Natural killer cell (primary cell): ENCODE results near the gene ELFN1. TPM values are rescaled to one million over a fixed set of nuclear protein-coding genes. Genes with fewer than 3 reads are reported as not detected.

Experiments used
- ATAC-seq, 3 donors: fragments of 150-1000 bp in 2 of 3; fragments of 200-7000 bp in 1 of 3; cut with Tn5 transposase; 1 replicate in 1 of 3; 2 replicates in 2 of 3; pipeline ENCODE4 v1.10.0; 2021; ENCODE audit warnings: mild to moderate bottlenecking in 2 of 3, moderate library complexity in 2 of 3
- DNase-seq, 2 donors: peaks; one replicate each; pipeline versions ENCODE4 v3.0.0 to v3.0.0-alpha.2; 2013 to 2021; ENCODE audit warnings: mixed read lengths in 1 of 2
- H3K27ac ChIP-seq: one replicate; pipeline ENCODE4 v1.5.1; 2013; ENCODE audit warnings: mild to moderate bottlenecking, low read length
- H3K27me3 ChIP-seq: one replicate; pipeline ENCODE4 v1.6.1; 2013; ENCODE audit warnings: low read length; ENCODE audit not compliant: control insufficient read depth, insufficient read depth
- H3K36me3 ChIP-seq: one replicate; pipeline ENCODE4 v1.6.1; 2013; ENCODE audit warnings: low read length; ENCODE audit not compliant: control insufficient read depth, insufficient read depth
- H3K4me1 ChIP-seq: one replicate; pipeline ENCODE4 v1.6.1; 2013; ENCODE audit warnings: low read length; ENCODE audit not compliant: control insufficient read depth, insufficient read depth
- H3K4me3 ChIP-seq: one replicate; pipeline ENCODE4 v1.5.1; 2013; ENCODE audit warnings: low read length
- H3K9me3 ChIP-seq: one replicate; pipeline ENCODE4 v1.6.1; 2013; ENCODE audit warnings: low read length; ENCODE audit not compliant: control insufficient read depth, insufficient read depth
- H3K27ac Mint-ChIP-seq, 2 donors: one replicate each; pipeline ENCODE4 v1.8.0; 2022; ENCODE audit warnings: mild to moderate bottlenecking in 2 of 2, mixed read lengths in 2 of 2, moderate library complexity in 1 of 2
- H3K27me3 Mint-ChIP-seq, 2 donors: one replicate each; pipeline ENCODE4 v1.8.0; 2022; ENCODE audit warnings: low read depth in 2 of 2, mixed read lengths in 2 of 2
- H3K36me3 Mint-ChIP-seq: one replicate; pipeline ENCODE4 v1.8.0; 2022; ENCODE audit warnings: mixed read lengths
- H3K4me1 Mint-ChIP-seq, 2 donors: one replicate each; pipeline ENCODE4 v1.8.0; 2022; ENCODE audit warnings: mixed read lengths in 2 of 2
- H3K4me3 Mint-ChIP-seq: one replicate; pipeline ENCODE4 v1.8.0; 2022; ENCODE audit warnings: mild to moderate bottlenecking, moderate library complexity, mixed read lengths
- H3K9me3 Mint-ChIP-seq, 2 donors: one replicate each; pipeline ENCODE4 v1.8.0; 2022; ENCODE audit warnings: mixed read lengths in 2 of 2
- WGBS: methylation state at CpG from one replicate; pipeline ENCODE4 v1.1.7; 2013; ENCODE audit warnings: missing lambda C conversion rate; ENCODE audit not compliant: insufficient coverage; 5-methylcytosine and 5-hydroxymethylcytosine counted together
- intact Hi-C: fragments of 100-400 bp; cut with micrococcal nuclease; formaldehyde crosslinking; loops from one replicate; pipeline ENCODE4 v1.14.2; 2022
- total RNA-seq, 4 donors: library from RNA; stranded (reverse); fragments of 120-200 nt in 1 of 4; gene quantifications; one replicate each; pipeline versions ENCODE4 v1.2.3 to v1.2.4, GENCODE V29; 2013 to 2022
- TF ChIP-seq, protein P1 (sequence below): fragments of 200-600 bp; IDR thresholded peaks from one replicate; pipeline ENCODE4 v1.8.0; 2022; ENCODE audit warnings: antibody characterized with exemption

ELFN1 gene
- under 1 TPM in 2 of 3 donors, not detected in 1; 0.30 to 0.45 TPM for total RNA-seq
- 0.05 TPM for total RNA-seq (2013)

DNA sequence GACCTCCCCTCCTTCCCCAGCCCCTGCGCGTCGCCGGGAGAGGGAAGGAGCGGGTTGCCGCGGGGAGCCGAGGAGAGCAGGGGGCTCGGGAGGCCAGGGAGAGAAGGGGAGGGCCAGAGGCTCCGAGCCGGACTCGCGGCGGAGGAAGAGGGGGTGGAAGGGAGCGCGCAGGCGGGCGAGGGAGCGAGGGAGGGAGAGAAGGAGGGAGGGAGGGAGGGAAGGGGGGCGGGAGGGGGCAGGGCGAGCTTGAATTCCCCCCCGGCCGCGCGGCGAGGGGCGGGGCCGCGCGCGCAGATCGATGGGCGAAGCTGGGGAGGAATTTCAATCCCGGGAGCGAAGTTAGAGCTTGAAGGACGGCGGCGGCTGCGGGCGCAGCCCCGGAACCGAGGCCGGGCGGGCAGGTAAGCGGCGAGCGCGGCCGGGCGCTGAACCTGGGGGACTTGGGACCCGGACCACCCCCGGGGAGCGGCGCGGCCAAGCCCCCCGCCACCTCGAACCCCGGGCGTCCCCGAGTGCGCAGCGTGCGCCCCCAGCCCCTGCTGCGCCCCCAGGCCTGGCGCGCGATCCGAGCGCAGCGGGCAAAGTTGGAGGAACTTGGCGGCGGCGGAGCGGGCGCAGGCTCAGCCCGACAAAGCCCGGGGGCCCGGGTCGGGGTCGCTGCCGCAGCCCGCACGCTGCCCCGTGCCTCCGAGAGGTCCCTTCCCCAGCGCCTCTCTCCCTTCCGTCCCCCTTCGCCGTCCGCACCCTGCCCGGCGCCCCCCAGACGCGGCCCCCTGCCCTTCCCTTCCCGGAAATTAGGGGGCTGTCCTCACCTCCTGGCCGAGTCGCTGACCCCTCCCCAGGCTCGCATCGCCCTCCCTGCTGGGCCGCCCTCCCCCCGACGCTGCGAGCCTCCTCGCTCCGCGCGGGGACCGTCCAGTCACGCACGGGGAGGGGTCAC is at the start of gene ELFN1:
TSS of gene ELFN1 (plus strand) at position 324 of the 940 bp plus-strand sequence. CDS start 74,320 bp downstream, outside the sequence.
- DNase-seq (no peak), ATAC-seq (no peak)
- Mint-ChIP-seq H3K27ac (no peak within 1 kb of the TSS), H3K4me3 (peak within 1 kb of the TSS; percentile 61), H3K4me1 (peaks cover 5 to 10% of the 10 kb centered on the region in 2 donors), H3K9me3 (no peaks in the 10 kb centered on the region), H3K27me3 (peaks cover 15 to 24% of the 10 kb centered on the region in 2 donors), H3K36me3 (no peaks in the 10 kb centered on the region)
- no peak within 1 kb of the TSS for H3K27ac ChIP-seq
- TF ChIP-seq, protein P1, sequence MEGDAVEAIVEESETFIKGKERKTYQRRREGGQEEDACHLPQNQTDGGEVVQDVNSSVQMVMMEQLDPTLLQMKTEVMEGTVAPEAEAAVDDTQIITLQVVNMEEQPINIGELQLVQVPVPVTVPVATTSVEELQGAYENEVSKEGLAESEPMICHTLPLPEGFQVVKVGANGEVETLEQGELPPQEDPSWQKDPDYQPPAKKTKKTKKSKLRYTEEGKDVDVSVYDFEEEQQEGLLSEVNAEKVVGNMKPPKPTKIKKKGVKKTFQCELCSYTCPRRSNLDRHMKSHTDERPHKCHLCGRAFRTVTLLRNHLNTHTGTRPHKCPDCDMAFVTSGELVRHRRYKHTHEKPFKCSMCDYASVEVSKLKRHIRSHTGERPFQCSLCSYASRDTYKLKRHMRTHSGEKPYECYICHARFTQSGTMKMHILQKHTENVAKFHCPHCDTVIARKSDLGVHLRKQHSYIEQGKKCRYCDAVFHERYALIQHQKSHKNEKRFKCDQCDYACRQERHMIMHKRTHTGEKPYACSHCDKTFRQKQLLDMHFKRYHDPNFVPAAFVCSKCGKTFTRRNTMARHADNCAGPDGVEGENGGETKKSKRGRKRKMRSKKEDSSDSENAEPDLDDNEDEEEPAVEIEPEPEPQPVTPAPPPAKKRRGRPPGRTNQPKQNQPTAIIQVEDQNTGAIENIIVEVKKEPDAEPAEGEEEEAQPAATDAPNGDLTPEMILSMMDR: no peak
- peaks cover 30% of the 10 kb centered on the region for H3K4me1 ChIP-seq
- intact Hi-C loops: no loop called here
- H3K36me3 ChIP-seq: no peaks in the 10 kb centered on the region
- H3K4me3 ChIP-seq: no peak within 1 kb of the TSS
- 1% methylated on average over 100 of the region's 110 CpGs for WGBS
- H3K27me3 ChIP-seq: peaks cover 30% of the 10 kb centered on the region
- no peaks in the 10 kb centered on the region for H3K9me3 ChIP-seq

DNA sequence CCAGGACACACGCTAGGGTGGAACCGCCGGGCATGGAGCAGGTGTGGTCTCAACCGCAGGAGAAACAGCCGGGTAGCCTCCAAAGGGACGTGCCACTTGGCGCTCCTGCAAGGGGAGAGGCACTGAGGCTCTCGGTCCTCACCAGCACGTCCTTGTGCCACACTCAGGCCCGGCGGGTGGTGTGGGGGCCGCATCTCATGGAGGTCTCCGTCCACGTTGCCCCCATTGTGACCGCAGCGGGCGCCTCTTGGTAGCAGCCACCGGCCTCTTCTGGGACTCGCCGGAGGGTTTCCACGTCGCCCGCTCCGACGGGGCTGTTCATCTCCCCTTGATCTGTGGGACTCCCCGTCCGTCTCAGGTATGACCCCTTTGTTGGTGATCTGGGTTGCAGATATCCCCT is 49.2 kb upstream of the ELFN1 start:
- Mint-ChIP-seq H3K4me1 (no peaks in the 10 kb centered on the region), H3K27me3 (peaks cover 0 to 6% of the 10 kb centered on the region in 2 donors), H3K27ac (no peak overlapping the region), H3K4me3 (no peak overlapping the region), H3K36me3 (no peaks in the 10 kb centered on the region), H3K9me3 (no peaks in the 10 kb centered on the region)
- WGBS: 94% methylated on average over 27 of the region's 27 CpGs
- TF ChIP-seq, protein P1: no peak
- ATAC-seq (no peak), DNase-seq (no peak)
- Histone ChIP-seq H3K4me1 (no peaks in the 10 kb centered on the region), H3K27me3 (no peaks in the 10 kb centered on the region), H3K9me3 (no peaks in the 10 kb centered on the region), H3K36me3 (no peaks in the 10 kb centered on the region), H3K4me3 (no peak overlapping the region), H3K27ac (no peak overlapping the region)
- intact Hi-C loops: no loop called here

DNA sequence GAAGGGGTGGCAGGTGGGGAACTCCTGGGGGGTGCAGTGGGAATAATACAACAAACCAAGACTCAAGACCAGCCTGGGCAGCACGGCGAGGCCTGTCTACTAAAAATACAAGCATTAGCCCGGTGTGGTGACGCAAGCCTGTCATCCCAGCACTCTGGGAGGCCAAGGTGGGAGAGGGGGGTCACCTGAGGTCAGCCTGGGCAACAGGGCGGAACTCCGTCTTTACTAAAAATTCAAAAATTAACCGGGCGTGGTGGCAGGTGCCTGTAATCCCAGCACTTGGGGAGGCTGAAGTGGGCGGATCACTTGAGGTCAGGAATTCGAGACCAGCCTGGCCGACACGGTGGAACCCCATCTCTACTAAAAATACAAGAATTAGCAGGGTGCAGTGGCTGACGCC is 48.4 kb upstream of the ELFN1 start:
- ATAC-seq: no peak
- TF ChIP-seq, protein P1: no peak
- WGBS: 91% methylated on average over 13 of the region's 13 CpGs

More for the DNA sequence above, 48.4 kb upstream of the ELFN1 start:
- Mint-ChIP-seq H3K9me3 (no peaks in the 10 kb centered on the region), H3K27ac (no peak overlapping the region), H3K27me3 (peaks cover 0 to 6% of the 10 kb centered on the region in 2 donors), H3K36me3 (no peaks in the 10 kb centered on the region), H3K4me3 (no peak overlapping the region), H3K4me1 (no peaks in the 10 kb centered on the region)
- no peaks in the 10 kb centered on the region for H3K27me3 ChIP-seq
- DNase-seq: no peak
- no peaks in the 10 kb centered on the region for H3K36me3 ChIP-seq
- intact Hi-C loops: no loop called here
- no peaks in the 10 kb centered on the region for H3K9me3 ChIP-seq
- no peaks in the 10 kb centered on the region for H3K4me1 ChIP-seq
- no peak overlapping the region for H3K4me3 ChIP-seq
- H3K27ac ChIP-seq: no peak overlapping the region
